OCI-LY1 (cell line): Measurements from ENCODE around the gene REXO4.
A peak's percentile ranks its signal among the peaks of the same experiment; 100 is the strongest.

ENCODE experiments used
- H2AFZ ChIP-seq: fragments of 200-600 bp; sonication (generic), shearing (Covaris generic); 2 replicates; pipeline ENCODE4 v1.6.0; 2014; ENCODE audit warnings: antibody characterized with exemption, mild to moderate bottlenecking, low read length
- H3F3A ChIP-seq: fragments of 200-600 bp; sonication (generic), shearing (Covaris generic); 2 replicates; pipeline ENCODE4 v1.6.0; 2014; ENCODE audit warnings: mild to moderate bottlenecking, antibody characterized with exemption, low read length, moderate library complexity; ENCODE audit not compliant: insufficient read depth
- H3K27ac ChIP-seq: fragments of 200-600 bp; sonication (generic); 2 replicates; pipeline ENCODE4 v1.5.1; 2014; ENCODE audit warnings: low read length, mixed run types, mild to moderate bottlenecking, low read depth; ENCODE audit not compliant: poor library complexity, severe bottlenecking
- H3K27me3 ChIP-seq: fragments of 200-600 bp; sonication (generic); 2 replicates; pipeline ENCODE4 v1.6.0; 2014; ENCODE audit warnings: antibody characterized with exemption, mild to moderate bottlenecking, low read length, moderate library complexity; ENCODE audit not compliant: insufficient read depth
- H3K36me3 ChIP-seq: fragments of 200-600 bp; sonication (generic); 2 replicates; pipeline ENCODE4 v1.6.1; 2014; ENCODE audit warnings: mild to moderate bottlenecking, antibody characterized with exemption, low read length, moderate library complexity, mixed read lengths; ENCODE audit not compliant: insufficient read depth
- H3K4me1 ChIP-seq: fragments of 200-600 bp; sonication (generic); 2 replicates; pipeline ENCODE4 v1.5.1; 2014; ENCODE audit warnings: mild to moderate bottlenecking, low read length, moderate library complexity; ENCODE audit not compliant: insufficient read depth, severe bottlenecking
- H3K4me2 ChIP-seq: fragments of 200-600 bp; sonication (generic), shearing (Covaris generic); 2 replicates; pipeline ENCODE4 v1.6.1; 2014; ENCODE audit warnings: low read length
- H3K4me3 ChIP-seq: fragments of 200-600 bp; sonication (generic); 2 replicates; pipeline ENCODE4 v1.5.1; 2014; ENCODE audit warnings: low read length, low read depth, mild to moderate bottlenecking, mixed read lengths; ENCODE audit not compliant: poor library complexity, severe bottlenecking
- H3K79me2 ChIP-seq: fragments of 200-600 bp; shearing (Covaris generic); 2 replicates; pipeline ENCODE4 v1.6.1; 2016; ENCODE audit warnings: mixed run types, low read length, mixed read lengths; ENCODE audit not compliant: insufficient read depth
- H3K9ac ChIP-seq: fragments of 200-600 bp; sonication (generic), shearing (Covaris generic); 2 replicates; pipeline ENCODE4 v1.6.1; 2014; ENCODE audit warnings: mild to moderate bottlenecking, low read length, mixed read lengths
- H3K9me2 ChIP-seq: fragments of 200-600 bp; sonication (generic), shearing (Covaris generic); 2 replicates; pipeline ENCODE4 v1.6.1; 2014; ENCODE audit warnings: low read depth, mild to moderate bottlenecking, low read length, mixed read lengths
- H3K9me3 ChIP-seq: fragments of 200-600 bp; shearing (Covaris generic); 2 replicates; pipeline ENCODE4 v1.6.1; 2014; ENCODE audit warnings: low read length, mixed read lengths
- H4K20me1 ChIP-seq: fragments of 200-600 bp; sonication (generic), shearing (Covaris generic); 2 replicates; pipeline ENCODE4 v1.6.0; 2016; ENCODE audit warnings: mild to moderate bottlenecking, low read length; ENCODE audit not compliant: insufficient read depth
- CTCF ChIP-seq: fragments of 200-600 bp; sonication (generic), shearing (Covaris generic); IDR thresholded peaks from 2 replicates; pipeline ENCODE4 v1.5.1; 2017; ENCODE audit warnings: mild to moderate bottlenecking, antibody characterized with exemption, low read length, moderate library complexity, mixed read lengths
- EZH2 ChIP-seq: fragments of 200-600 bp; sonication (generic), shearing (Covaris generic); IDR thresholded peaks from 2 replicates; pipeline ENCODE4 v1.8.0; 2017; ENCODE audit warnings: borderline replicate concordance, mixed run types, mild to moderate bottlenecking, antibody characterized with exemption, low read length, moderate library complexity, mixed read lengths

Gene REXO4

GRCh38 chr9:133456409-133456808, 38.6 kb upstream of the REXO4 start:
- H4K20me1 ChIP-seq, result no peaks in the 10 kb centered on the region
- no peaks in the 10 kb centered on the region for H3F3A ChIP-seq
- peak; percentile 25; the same call in 1 of the 2 replicates for TF ChIP-seq CTCF
- TF ChIP-seq EZH2, result no peak
- peaks cover 7% of the 10 kb centered on the region; the same call in 1 of the 2 replicates for H3K27me3 ChIP-seq
- no peak overlapping the region for H3K4me2 ChIP-seq
- no peaks in the 10 kb centered on the region for H3K9me3 ChIP-seq
- H3K36me3 ChIP-seq, result no peaks in the 10 kb centered on the region
- H3K9ac ChIP-seq, result no peak overlapping the region
- H3K4me3 ChIP-seq, result no peak overlapping the region
- H3K4me1 ChIP-seq, result peaks cover 13% of the 10 kb centered on the region
- H3K79me2 ChIP-seq, result no peaks in the 10 kb centered on the region
- H2AFZ ChIP-seq, result no peak overlapping the region
- no peaks in the 10 kb centered on the region for H3K9me2 ChIP-seq
- no peak overlapping the region for H3K27ac ChIP-seq

- Histone ChIP-seq H3K4me2 (no peak overlapping the region), H3K27me3 (peaks cover 7% of the 10 kb centered on the region; the same call in 1 of the 2 replicates), H3K27ac (no peak overlapping the region), H3K9me2 (no peaks in the 10 kb centered on the region), H3F3A (no peaks in the 10 kb centered on the region), H2AFZ (no peak overlapping the region), H3K4me1 (peaks cover 12% of the 10 kb centered on the region), H4K20me1 (no peaks in the 10 kb centered on the region), H3K9me3 (no peaks in the 10 kb centered on the region), H3K4me3 (no peak overlapping the region), H3K36me3 (no peaks in the 10 kb centered on the region), H3K79me2 (no peaks in the 10 kb centered on the region), H3K9ac (no peak overlapping the region)
- TF ChIP-seq CTCF (no peak), EZH2 (no peak)
Observed at GRCh38 chr9:133455936-133456335, 38.1 kb upstream of the REXO4 start.

GRCh38 chr9:133454943-133455673, 37.3 kb upstream of the REXO4 start:
- peaks cover 6% of the 10 kb centered on the region for H3K4me1 ChIP-seq
- H3K36me3 ChIP-seq, result no peaks in the 10 kb centered on the region
- no peaks in the 10 kb centered on the region for H3K79me2 ChIP-seq
- H3K9me2 ChIP-seq, result no peaks in the 10 kb centered on the region
- H4K20me1 ChIP-seq, result no peaks in the 10 kb centered on the region
- no peaks in the 10 kb centered on the region for H3F3A ChIP-seq
- no peak overlapping the region for H3K4me3 ChIP-seq
- H3K27ac ChIP-seq, result no peak overlapping the region
- no peaks in the 10 kb centered on the region for H3K9me3 ChIP-seq
- H2AFZ ChIP-seq, result no peak overlapping the region
- no peak overlapping the region for H3K9ac ChIP-seq
- TF ChIP-seq EZH2 (no peak), CTCF (no peak)
- no peak overlapping the region for H3K4me2 ChIP-seq
- peaks cover 7% of the 10 kb centered on the region; the same call in 1 of the 2 replicates for H3K27me3 ChIP-seq
